IPS DF 4.7 (cell line): ENCODE results near the gene HOXA10.

Experiments
- DNase-seq: peaks from one replicate; pipeline ENCODE4 v3.0.0-alpha.2; 2013; ENCODE audit warnings: low spot score; ENCODE audit errors: extremely low read depth

HOXA10 gene

DNA sequence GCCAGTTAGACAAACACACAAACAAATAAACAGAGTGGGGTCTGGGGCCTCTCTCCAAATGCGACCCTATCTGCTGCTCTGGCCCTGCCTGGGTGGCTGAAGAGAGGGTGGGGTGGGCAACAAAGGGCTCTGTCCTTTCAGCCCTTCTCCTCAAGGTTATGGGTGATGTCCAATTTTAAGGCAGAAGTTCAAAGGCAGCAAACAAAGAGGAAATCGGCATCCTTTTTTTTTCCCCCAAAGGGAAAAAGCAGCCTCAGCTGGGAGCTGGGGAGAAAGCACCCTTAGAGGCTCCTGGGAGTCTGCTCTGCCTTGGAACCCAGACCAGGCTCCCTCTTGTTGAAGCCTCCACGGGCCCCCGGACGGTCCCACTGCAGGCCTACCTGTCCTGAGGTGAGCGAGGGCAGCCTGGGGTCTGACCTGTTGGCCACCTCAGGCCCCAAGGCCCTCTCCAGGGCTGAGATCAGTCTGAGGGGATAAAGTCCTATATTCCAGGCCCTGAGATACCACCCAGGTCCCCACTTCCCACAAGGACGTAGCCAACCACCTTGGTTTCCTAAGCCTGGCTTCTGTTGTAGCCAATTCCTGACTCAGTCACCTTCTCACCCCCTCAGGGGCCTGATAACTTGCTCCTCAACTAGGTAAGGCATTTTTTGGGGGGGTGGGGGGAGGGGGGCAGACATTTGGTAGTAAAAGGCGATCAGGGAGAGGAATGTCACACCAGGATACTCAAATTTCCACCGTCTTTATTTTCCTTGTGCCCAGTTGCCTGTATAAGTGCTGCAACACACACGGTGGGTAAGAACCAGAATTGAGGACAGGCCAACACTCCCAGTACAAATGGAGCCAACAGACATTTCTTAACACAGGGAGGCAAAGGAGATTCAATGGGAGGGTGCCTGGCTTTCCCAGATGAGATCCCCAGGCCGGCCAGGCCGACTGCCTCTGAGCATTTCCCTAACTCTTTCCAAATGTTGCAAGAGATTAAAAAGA, 6.6 kb upstream of the HOXA10 start:
- DNase-seq: no peak

DNA sequence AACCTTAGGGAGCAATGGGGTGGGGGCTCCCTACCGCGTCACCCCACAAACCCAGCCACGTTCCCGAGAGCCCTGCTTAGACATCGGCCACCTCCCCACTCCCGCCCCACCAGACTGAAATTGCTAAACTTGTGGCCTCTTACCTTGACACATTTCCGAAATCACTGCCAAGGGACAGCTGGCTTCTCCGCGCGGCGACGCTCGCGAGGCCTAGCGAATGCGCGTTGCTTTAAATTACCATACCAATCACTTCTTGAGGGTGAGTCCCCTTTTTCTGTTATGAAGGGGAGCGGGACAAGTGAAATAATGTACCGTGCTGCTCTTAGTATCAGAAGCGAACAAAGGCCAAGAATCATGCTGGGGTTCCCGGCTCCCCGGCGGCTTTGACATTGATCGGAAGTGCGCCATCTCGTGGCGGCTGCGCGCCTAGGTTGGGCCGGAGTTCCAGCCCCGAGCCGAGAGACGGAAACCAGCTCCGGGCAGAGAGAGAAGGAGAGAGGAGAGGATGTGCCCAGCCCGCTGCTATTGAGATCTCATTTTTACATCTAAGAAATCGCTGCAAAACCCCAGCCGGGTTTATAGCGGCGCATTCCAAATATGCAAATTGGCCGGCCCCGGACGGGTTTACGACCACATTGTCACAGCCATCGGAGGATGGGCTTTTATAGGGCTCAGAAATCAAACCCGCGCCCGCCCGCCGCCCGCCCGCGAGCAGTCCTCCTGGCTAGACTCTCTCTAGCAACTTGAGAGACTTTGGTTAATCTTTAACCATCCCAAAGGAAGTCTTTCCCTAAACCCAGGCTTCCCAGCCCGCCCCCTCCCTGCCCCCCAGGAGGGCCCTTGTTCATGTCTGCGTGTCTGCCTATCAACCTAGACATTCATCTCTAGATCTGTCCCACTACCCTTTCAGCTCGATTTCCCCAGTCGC, 5.6 kb upstream of the HOXA10 start:
- DNase-seq: no peak

DNA sequence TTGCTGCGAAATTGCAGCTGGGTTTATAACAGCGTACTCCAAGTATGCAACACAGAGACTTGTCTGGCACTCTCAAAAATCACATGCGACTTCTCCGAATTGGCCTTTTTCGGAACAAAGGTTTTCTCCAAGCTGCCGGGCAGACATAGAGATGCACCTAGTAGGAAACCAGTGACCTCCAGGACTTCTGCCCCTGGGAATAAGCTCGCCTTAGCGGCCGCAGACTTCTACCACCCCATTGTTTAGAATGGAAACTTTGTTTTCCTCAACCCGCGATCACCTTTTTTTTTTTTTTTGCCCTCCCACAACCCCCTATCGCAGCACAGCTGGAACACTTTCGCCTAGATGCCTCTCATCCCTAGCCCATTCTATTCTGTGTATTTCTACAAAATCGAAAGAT, 4.9 kb upstream of the HOXA10 start:
- no peak for DNase-seq

DNA sequence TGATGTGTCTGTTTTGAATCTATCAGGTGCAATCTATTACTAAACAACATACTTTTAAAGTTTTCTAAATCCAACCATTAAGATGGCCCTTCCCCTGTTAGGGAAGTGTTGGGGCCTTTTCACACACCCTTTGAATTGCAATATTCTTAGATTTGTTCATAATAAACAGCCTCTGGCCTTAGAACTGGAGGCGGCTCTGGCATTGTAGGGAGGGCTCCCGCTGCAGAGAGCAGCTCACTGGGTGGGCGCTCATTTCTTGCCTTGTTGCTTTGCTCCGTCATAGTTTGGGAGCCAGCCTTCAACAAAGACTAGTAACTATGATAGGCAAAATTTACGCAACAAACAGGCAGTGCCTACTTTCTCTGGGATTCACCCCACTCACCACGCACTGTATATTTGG, 4.2 kb upstream of the HOXA10 start:
- DNase-seq: no peak

DNA sequence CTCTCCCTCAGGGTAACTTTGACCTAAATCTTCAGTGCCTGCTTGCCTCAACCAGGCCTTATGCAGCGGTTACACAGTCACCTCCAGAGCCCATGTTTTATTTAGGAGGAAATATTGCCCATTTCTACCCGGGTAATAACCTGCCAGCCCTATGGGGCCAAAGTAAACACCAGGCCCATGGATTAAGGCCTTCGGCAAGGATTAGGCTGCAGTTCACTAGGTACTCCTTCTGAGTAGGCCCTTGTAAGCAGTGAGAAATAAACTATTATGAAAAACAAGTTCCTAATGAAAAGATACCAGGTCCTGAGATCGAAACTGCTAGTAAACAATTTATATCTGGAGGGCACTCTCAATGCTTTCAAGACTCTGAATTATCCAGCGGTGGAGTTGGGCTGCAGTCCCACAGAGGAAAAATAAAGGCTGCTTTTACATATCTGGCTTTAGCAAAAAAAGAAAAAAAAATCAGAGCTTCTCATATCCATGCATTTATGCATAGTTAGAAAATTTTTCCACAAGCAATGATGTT, 3.7 kb upstream of the HOXA10 start:
- DNase-seq: no peak

DNA sequence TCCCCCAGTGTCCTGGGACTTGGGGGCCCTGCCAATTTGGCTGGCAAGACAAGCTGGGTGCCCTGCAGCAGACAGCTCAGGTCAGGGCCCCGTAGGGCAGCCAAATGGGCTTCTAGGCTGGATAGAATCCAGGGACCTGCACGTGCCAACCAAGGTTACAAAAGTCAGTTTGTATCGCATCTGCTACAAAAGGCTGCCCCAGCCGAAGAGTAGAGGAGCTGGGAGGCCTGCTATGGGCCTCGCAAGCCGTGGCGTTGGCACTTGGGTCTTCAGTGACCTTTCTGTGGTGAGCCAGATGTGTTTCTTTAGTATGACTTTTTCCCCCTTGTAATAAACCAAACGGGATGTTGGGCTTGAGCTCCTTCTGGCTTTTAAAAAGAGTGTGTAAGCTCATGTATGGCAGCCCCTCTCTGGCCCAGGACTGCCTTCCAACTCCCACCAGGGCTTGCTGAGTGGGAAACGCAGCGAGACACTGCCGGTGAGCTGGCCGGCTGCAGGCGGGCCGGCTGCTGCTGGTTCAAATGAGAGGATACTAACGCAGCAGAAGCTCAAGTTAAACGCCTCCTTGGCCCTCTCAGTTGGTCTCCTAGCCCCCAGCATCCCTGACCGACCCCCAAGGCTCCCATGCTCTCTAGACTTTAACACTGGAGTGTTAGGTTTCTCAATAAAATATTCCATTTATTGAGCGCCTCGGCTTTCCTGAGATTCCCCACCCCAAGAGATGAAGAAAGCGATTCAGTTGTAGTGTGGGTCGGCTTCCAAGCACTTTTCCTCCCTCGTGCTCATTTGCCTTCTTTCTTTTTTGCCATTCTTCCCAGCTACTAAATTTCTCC, 3.1 kb upstream of the HOXA10 start:
- no peak for DNase-seq

DNA sequence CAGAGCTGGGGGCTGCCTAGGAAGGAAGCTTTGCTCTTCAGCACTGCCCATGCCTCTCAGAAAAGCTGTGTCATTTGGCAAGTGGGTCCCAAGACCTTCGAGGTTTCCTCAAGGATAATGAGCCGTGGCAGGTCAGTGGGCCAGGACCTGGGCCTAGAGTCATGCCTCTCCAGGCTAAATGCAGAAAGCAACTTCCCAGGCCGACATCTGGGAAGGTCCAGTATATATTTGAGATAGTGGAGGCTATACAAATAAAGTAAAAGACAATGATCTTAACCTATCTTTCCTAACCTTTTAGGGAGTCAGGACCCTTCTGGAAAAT, 2.4 kb upstream of the HOXA10 start:
- no peak for DNase-seq

DNA sequence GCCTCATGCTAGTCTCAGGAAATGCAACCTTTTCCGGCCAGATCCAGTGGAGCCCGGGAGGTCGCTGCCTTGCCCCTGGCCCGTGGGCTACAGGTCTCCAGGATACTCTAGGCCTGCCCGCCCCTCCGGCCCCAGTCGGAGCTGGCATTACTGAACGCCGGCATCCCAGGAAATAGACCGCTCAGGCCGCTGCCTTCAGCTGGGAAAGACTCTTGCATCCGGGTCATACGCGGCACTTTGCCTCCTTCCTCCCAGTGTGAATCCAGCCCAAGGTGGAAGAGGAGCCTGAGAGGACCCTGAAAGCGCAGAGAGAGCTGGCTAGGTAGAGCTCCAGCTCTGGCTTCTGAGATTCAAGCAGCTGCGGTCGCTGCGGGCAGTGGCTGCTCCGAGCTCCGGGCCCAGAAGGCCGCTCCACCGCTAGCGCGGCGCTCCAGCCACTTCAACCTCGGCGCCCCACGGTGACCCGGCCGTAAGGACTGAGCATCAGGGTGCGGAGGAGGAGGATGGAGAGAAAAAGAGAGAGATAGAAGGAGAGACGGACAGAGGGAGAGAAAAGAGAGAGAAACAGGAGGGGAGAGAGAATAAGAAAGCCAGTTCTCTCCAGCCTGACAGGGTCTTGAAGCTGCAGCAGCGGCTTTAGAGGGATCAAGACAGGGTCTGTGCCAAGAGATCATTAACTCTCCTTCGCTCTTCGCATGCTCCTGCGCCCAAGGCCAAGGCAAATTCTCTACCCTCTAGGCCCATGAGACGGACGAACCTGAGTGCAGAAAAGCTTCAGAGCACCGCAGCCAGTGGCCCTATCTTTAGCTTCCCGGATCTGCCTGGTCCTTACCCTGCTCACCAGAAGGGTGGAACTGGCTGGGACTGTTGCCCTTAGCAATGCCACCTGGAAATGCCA, 1.8 kb upstream of the HOXA10 start:
- no peak for DNase-seq

DNA sequence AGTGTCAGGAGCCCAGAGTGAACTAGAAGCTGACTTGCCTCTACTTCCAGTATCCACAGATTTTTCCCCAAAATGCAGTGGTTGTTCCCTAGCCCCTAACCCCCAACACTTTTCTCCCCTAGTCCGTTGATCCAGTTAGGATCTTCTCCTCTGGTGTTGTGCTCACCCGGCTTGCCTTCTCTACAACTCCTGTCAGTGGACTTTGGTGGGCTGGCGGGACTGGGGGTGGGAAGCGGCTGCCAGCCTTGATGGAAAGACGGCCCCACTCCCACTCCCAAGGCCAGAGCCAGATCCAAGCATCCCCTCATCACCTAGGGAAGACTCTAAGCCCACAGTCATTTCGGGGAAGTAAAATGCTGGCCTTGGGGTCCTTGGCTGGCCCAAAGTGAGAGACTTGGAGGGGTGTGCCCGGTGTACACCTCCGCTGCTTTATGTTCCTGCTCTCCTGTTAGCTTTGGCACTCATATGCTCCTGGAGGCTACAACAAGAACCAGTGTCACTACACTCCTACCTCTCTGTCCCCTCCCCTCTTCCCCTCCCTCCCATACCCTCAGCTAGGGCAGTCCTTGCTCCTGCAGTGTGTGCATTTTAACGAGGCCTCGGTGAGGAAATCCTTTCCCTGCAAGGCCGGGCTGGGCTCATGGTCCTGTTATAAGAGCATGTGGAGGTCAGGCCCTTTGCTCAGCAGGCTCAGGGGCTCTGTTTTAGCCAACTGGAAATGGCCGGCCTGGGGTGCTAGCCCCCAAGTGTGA, 930 bp upstream of the HOXA10 start:
- DNase-seq: no peak

DNA sequence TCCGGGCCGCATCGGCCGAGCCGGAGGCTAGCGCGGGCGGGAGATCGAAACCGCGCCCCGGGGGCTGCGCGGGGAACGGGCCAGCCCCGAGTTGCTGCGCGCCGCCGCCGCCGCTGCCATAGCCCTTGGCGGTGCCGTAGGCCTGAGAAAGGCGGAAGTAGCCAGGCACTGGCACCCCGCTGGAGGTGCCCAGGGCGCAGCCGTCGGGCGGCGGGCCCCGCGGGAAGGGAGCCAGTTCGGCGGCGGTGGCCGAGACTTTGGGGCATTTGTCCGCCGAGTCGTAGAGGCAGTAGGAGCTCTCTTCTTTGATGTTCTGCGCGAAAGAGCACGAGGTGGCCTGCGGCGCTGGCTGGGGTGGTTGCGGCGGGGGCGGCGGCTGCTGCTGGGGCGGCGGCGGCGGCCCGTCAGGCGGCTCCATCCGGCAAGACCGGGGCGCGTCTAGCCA, 587 bp downstream of the HOXA10 start:
- no peak for DNase-seq

DNA sequence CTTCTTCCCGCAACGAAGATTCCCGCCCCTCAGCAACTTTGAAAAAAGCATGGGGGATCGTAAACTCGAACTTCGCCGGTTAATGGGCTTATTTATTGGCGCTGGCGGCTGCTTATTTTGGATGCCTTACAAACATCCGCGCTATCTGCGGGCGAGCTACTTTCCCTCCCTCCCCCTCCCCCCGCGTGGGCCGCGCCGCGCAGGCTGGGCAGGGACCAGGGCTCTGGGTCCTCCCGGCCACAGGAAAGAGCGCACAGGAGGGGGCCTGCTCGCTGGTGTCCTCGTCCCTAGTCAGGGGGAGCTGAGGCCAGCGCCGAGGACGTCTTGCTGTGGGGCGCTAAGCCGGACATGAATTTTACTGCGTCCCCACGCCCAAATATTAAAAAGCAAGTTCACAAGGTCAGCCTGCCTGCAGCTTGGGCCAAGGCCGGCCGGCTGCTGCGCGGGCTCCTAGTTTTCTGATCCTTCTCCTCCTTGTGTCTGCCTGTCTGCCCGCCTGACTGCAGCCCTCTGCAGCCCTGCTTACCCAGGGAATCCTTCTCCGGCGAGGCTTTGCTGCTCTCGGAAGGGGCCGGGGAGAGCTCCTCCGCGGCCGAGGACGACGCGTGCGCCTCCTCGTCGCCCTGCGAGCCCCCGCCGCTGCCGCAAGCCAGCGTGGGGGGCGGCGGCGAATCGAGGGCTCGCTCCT, 1.2 kb downstream of the HOXA10 start:
- no peak for DNase-seq

DNA sequence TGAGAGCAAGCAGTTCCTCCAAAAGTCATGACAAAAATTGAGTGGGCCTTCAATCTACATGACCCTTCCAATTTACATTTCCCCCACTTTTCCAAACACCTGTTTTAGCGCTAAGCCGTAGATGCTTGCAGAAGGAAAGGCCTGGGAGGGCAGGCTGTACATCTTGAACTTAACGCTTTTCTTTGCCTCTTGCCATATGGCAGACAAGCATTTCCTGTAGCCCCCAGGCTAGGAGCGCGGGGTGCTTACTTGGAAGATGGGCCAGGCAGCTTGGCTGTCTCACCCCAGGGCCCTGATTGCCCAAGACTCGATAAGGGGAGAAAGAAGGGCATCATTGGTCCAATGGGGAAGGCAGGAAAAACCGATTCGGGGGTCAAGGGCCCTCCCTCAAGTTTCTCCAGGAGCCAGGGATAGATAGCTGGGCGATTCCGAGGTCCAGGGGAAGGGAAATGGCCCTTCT, 1.8 kb downstream of the HOXA10 start:
- DNase-seq: no peak

DNA sequence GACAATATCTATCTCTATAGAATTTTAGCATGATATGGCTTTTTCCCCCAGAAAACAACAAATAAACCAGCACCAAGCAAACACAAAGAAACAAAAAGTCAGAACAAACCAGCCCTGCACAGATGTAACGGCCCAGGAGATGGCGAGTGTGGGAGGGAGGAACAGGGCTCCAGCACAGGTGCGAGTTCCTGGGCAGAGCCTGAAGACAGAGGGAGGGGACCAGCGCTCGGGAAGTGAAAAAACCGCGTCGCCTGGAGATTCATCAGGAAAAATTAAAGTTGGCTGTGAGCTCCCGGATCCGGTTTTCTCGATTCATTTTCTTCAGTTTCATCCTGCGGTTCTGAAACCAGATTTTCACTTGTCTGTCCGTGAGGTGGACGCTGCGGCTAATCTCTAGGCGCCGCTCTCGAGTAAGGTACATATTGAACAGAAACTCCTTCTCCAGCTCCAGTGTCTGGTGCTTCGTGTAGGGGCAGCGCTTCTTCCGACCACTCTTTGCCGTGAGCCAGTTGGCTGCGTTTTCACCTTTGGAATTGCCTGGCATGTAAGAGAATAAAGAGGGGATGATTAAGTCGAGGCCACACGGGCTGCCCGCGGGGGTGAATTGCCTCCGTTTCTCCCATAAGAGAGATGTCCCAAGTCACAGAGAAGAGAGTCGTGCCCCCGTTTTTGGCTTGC, 2.3 kb downstream of the HOXA10 start:
- DNase-seq: no peak

DNA sequence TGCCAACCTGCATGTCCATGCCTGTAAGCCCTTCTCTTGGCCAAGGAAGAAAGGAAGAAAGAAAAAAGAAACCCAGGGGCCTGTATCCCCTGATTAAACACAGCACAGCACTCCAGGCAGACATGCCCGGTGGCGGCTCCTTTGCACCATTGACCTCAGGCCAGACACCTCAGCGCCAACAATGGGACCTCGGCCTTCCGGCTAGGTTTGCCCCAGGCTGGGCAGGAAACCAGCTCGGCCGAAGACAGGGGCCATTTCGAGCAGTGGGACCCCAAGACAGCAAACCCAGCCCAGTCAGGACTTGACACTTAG, 2.8 kb downstream of the HOXA10 start:
- DNase-seq: no peak

DNA sequence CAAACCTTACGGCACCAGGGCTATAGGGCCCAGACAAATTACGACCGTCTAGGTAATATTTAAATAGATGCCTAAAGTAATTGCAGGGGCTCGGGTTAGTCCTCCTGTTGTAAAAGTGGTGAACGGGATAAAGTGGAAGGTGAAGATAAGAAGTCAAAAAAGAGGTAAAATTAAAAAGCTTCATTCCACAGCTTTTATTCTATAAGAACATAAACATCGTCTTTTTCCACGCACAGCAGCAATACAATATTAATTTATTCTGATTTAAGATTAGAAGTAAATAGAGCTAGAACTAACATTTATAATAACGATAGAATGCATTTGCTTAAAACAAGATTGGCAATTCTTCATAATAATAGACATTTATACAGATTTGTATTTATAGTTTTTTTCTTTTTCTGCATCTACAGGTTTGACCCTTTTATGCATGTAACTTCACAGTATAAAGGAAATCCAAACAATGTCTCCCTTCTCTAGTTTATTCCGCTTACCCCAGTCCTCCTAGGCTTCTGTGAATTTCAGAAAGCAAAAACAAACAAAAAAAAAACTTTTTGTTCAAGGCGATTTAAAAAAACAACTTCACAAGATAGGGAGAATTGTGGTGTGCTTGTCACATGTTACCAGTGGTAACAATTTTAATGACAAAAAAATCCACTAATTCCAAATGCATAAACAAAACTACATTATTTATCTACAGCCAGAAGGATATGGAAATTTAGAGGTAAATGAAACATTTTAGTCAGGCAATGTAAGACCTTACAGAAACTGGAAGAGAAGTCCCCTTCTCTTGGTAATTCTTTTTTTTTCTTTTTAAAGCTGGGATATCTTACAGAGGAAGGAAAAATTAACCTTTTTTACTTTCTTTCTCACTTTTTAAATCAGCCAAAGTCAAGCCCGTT, 3.4 kb downstream of the HOXA10 start:
- no peak for DNase-seq

DNA sequence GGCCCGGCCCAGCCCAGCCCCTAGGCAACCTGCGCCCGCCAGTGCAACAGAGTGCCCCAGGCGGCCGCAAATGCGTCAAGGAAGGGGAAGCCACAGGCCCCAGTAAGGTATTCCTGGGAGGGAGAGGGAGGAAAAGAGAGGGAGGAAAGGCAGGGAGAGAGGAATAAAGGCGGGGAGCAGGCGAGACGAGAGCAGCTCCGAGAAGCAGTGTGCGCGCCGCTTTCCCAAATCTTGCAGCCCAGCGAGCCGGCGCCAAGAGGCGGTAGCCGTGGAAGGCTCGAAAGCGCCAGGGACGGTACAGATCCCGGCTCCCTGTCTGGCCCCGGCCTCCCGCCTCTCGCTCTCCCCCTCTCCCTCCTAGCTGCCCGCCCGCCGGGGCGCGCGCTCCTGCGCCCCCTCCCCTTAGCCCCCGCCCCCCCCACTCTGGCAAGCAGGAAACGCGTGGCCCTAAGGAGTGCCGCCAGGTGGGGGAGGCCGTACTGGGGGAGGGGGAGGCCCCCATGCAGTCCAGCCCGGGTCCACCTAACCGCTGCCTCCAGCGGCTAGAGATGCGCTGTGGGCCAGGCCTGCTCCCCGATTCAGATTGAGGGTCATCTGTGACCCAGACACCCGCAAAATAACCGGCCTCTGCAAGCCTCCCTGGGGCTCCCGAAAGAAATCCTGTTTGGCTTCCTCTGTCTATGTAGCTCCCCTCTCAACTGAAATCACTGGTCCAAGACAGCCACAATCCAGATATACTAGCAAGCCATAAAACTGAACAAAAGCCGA, 4.3 kb downstream of the HOXA10 start:
- DNase-seq: no peak
